Stimulated activated naive CD8-positive, alpha-beta T cell treated with anti-CD3 and anti-CD28 coated beads, Interleukin-15, Interleukin-2, amounts not matched to agents 100 ng/mL and 50 ng/mL, for 24 hours (primary cell): ENCODE data around the gene ADCY7.

Source experiments
- H3K27ac Mint-ChIP-seq: one replicate; pipeline ENCODE4 v1.8.0; 2021; ENCODE audit warnings: mild to moderate bottlenecking, mixed read lengths
- H3K27me3 Mint-ChIP-seq: one replicate; pipeline ENCODE4 v1.8.0; 2021; ENCODE audit warnings: mixed read lengths
- H3K36me3 Mint-ChIP-seq: one replicate; pipeline ENCODE4 v1.8.0; 2021; ENCODE audit warnings: low read depth, mixed read lengths
- H3K4me1 Mint-ChIP-seq: one replicate; pipeline ENCODE4 v1.8.0; 2021; ENCODE audit warnings: low read depth, mixed read lengths
- H3K4me3 Mint-ChIP-seq: one replicate; pipeline ENCODE4 v1.8.0; 2021; ENCODE audit warnings: mild to moderate bottlenecking, mixed read lengths
- H3K9me3 Mint-ChIP-seq: one replicate; pipeline ENCODE4 v1.8.0; 2021; ENCODE audit warnings: mixed read lengths

Gene ADCY7

GRCh38 chr16:50292566-50292948, 26.2 kb downstream of the ADCY7 start:
- Mint-ChIP-seq H3K4me3 (no peak overlapping the region), H3K9me3 (no peaks in the 10 kb centered on the region), H3K36me3 (peaks cover 30% of the 10 kb centered on the region), H3K27me3 (no peaks in the 10 kb centered on the region), H3K27ac (no peak overlapping the region), H3K4me1 (no peaks in the 10 kb centered on the region)

- no peak overlapping the region for H3K27ac Mint-ChIP-seq
- no peaks in the 10 kb centered on the region for H3K4me1 Mint-ChIP-seq
- H3K36me3 Mint-ChIP-seq, result peaks cover 29% of the 10 kb centered on the region
- no peaks in the 10 kb centered on the region for H3K9me3 Mint-ChIP-seq
- H3K27me3 Mint-ChIP-seq, result no peaks in the 10 kb centered on the region
- no peak overlapping the region for H3K4me3 Mint-ChIP-seq
Observed at GRCh38 chr16:50293041-50293783, 26.9 kb downstream of the ADCY7 start.

GRCh38 chr16:50293994-50294855, 27.9 kb downstream of the ADCY7 start:
- Mint-ChIP-seq H3K4me1 (no peaks in the 10 kb centered on the region), H3K9me3 (no peaks in the 10 kb centered on the region), H3K27me3 (no peaks in the 10 kb centered on the region), H3K36me3 (peaks cover 22% of the 10 kb centered on the region), H3K27ac (no peak overlapping the region), H3K4me3 (no peak overlapping the region)

GRCh38 chr16:50294955-50295354, 28.6 kb downstream of the ADCY7 start:
- Mint-ChIP-seq H3K9me3 (no peaks in the 10 kb centered on the region), H3K4me3 (no peak overlapping the region), H3K27me3 (no peaks in the 10 kb centered on the region), H3K27ac (no peak overlapping the region), H3K4me1 (no peaks in the 10 kb centered on the region), H3K36me3 (peaks cover 20% of the 10 kb centered on the region)

- Mint-ChIP-seq H3K4me3 (no peak overlapping the region), H3K36me3 (peaks cover 20% of the 10 kb centered on the region), H3K4me1 (no peaks in the 10 kb centered on the region), H3K27me3 (no peaks in the 10 kb centered on the region), H3K27ac (no peak overlapping the region), H3K9me3 (no peaks in the 10 kb centered on the region)
Observed at GRCh38 chr16:50295541-50296132, 29.3 kb downstream of the ADCY7 start.

GRCh38 chr16:50296807-50297206, 30.5 kb downstream of the ADCY7 start:
- no peaks in the 10 kb centered on the region for H3K4me1 Mint-ChIP-seq
- H3K9me3 Mint-ChIP-seq, result no peaks in the 10 kb centered on the region
- H3K27ac Mint-ChIP-seq, result no peak overlapping the region
- H3K36me3 Mint-ChIP-seq, result peaks cover 20% of the 10 kb centered on the region
- H3K4me3 Mint-ChIP-seq, result no peak overlapping the region
- no peaks in the 10 kb centered on the region for H3K27me3 Mint-ChIP-seq

GRCh38 chr16:50297301-50298074, 31.1 kb downstream of the ADCY7 start:
- Mint-ChIP-seq H3K27me3 (no peaks in the 10 kb centered on the region), H3K36me3 (peaks cover 20% of the 10 kb centered on the region), H3K27ac (no peak overlapping the region), H3K4me1 (no peaks in the 10 kb centered on the region), H3K4me3 (no peak overlapping the region), H3K9me3 (no peaks in the 10 kb centered on the region)

GRCh38 chr16:50298075-50298460, 31.7 kb downstream of the ADCY7 start:
- no peaks in the 10 kb centered on the region for H3K9me3 Mint-ChIP-seq
- H3K27me3 Mint-ChIP-seq, result no peaks in the 10 kb centered on the region
- no peaks in the 10 kb centered on the region for H3K4me1 Mint-ChIP-seq
- no peak overlapping the region for H3K27ac Mint-ChIP-seq
- H3K4me3 Mint-ChIP-seq, result no peak overlapping the region
- H3K36me3 Mint-ChIP-seq, result peaks cover 25% of the 10 kb centered on the region

- no peaks in the 10 kb centered on the region for H3K27me3 Mint-ChIP-seq
- H3K4me1 Mint-ChIP-seq, result no peaks in the 10 kb centered on the region
- no peaks in the 10 kb centered on the region for H3K9me3 Mint-ChIP-seq
- H3K4me3 Mint-ChIP-seq, result no peak overlapping the region
- H3K27ac Mint-ChIP-seq, result no peak overlapping the region
- H3K36me3 Mint-ChIP-seq, result peaks cover 24% of the 10 kb centered on the region
Observed at GRCh38 chr16:50298591-50299507, 32.5 kb downstream of the ADCY7 start.

- Mint-ChIP-seq H3K27ac (no peak overlapping the region), H3K27me3 (no peaks in the 10 kb centered on the region), H3K4me3 (no peak overlapping the region), H3K9me3 (no peaks in the 10 kb centered on the region), H3K36me3 (peaks cover 20% of the 10 kb centered on the region), H3K4me1 (no peaks in the 10 kb centered on the region)
Observed at GRCh38 chr16:50299508-50300105, 33.3 kb downstream of the ADCY7 start.

- Mint-ChIP-seq H3K27ac (no peak overlapping the region), H3K4me1 (no peaks in the 10 kb centered on the region), H3K4me3 (no peak overlapping the region), H3K36me3 (peaks cover 11% of the 10 kb centered on the region), H3K27me3 (no peaks in the 10 kb centered on the region), H3K9me3 (no peaks in the 10 kb centered on the region)
Observed at GRCh38 chr16:50300942-50301625, 34.7 kb downstream of the ADCY7 start.

- H3K4me3 Mint-ChIP-seq, result no peak overlapping the region
- no peak overlapping the region for H3K27ac Mint-ChIP-seq
- no peaks in the 10 kb centered on the region for H3K27me3 Mint-ChIP-seq
- no peaks in the 10 kb centered on the region for H3K9me3 Mint-ChIP-seq
- H3K36me3 Mint-ChIP-seq, result peaks cover 6% of the 10 kb centered on the region
- no peaks in the 10 kb centered on the region for H3K4me1 Mint-ChIP-seq
Observed at GRCh38 chr16:50301626-50302471, 35.5 kb downstream of the ADCY7 start.
